ENCODE data around the gene KCNJ18. TPM values are rescaled to one million over a fixed set of nuclear protein-coding genes. Genes with fewer than 3 reads are reported as not detected.
A peak's percentile ranks its signal among the peaks of the same experiment; 100 is the strongest.
"Not testable (repeated sequence)": the region's sequence is repeated elsewhere in the genome, so short reads cannot be mapped to it uniquely, and the experiment has no call there.

The KCNJ18 gene
- total RNA-seq, 2 donors from 2014 or later = not detected

GRCh38 chr17:21681576-21681975, 10.7 kb upstream of the KCNJ18 start:
- DNase-seq (ENCODE audit: low spot score) = peak; percentile 40
- intact Hi-C loops (cut with DNase I) = not testable (repeated sequence)

GRCh38 chr17:21682130-21682529, 10.2 kb upstream of the KCNJ18 start:
- DNase-seq (ENCODE audit: low spot score) = peak; percentile 72

GRCh38 chr17:21683142-21683712, 9.1 kb upstream of the KCNJ18 start:
- intact Hi-C loops (cut with DNase I) = not testable (repeated sequence)
- peak; percentile 19 for DNase-seq (ENCODE audit: low spot score)

More at GRCh38 chr17:21682130-21682529, 10.2 kb upstream of the KCNJ18 start:
- intact Hi-C loops (cut with DNase I) = not testable (repeated sequence)

DNA sequence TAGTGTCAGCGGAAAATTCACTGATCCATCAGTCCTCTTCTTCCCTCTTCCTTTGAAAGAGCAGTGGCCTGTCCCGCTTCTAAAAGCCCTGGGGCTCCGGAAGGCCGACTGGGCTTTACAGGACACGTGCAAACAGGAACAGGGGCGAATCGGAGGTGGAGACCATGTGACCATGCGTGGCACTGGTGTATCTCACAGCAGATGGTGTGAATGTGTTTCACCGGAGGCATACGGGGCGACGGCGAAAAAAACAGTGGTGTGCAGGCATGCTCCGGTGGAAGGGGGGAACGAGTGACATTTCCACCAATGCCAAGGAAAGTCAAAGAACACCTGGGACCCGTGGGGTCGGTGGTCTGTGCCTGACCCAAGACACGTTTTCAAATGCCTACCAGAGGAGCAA, 8.4 kb upstream of the KCNJ18 start:
- DNase-seq (ENCODE audit: low spot score) = peak; percentile 64
- intact Hi-C loops (cut with DNase I) = not testable (repeated sequence)

DNA sequence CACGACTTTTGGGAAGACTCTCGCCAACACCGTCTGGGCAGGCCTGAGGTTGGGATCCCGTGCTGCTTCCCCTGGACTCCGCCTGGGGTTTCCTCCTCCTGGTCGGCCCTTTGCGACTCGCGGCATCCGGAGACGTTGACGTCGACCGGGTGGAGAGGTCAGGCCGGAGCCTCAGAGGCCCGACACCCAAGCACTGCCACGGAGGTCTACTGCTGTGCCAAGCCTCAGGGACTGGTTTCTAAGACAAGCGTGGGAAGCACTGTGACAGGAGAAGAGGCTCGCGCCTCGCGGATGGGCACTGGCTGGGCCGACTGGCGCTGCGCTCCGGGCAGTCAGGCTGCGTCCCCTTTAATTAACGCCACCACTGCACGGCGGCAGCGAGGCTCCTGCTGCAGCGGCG, 7.9 kb upstream of the KCNJ18 start:
- DNase-seq (ENCODE audit: low spot score) = peak; percentile 51
- intact Hi-C loops (cut with DNase I) = not testable (repeated sequence)

- intact Hi-C loops (cut with DNase I) = not testable (repeated sequence)
- DNase-seq (ENCODE audit: low spot score) = peak; percentile 62
Measured at GRCh38 chr17:21685061-21685795, 7.1 kb upstream of the KCNJ18 start.

DNA sequence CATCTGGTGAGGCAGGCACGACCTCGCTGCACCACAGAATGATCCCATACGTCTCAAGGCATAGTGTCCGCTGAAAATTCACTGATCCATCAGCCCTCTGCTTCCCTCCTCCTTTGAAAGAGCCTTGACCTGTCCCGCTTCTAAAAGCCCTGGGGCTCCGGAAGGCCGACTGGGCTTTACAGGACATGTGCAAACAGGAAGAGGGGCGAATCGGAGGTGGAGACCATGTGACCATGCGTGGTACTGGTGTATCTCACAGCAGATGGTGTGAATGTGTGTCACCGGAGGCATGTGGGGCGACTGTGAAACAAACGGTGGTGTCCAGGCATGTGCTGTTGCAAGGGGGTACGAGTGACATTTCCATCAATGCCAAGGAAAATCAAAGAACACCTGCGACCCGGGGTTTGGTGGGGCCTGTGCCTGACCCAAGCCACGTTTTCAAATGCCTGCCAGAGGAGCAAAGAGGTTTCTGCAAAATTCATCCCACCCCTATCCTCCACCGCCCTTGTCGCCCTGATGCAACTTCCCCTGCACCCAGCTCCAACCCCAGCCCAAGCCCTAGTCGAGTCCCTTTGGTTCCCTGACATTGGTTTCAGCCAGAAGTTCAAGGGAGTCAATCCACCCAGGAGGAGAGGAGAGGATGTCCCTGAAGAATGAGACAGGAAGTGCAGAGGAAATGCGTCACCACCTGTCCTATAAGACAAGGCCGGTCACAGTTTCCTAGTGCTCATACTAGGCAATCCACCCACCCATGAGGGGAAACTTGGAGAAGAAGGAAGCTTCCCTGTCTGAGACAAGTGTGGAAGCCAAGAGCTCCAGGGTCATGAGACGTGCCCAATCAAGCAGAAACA, 5.9 kb upstream of the KCNJ18 start:
- no peak for DNase-seq (ENCODE audit: low spot score)
- intact Hi-C loops (cut with DNase I) = no loop called here

DNA sequence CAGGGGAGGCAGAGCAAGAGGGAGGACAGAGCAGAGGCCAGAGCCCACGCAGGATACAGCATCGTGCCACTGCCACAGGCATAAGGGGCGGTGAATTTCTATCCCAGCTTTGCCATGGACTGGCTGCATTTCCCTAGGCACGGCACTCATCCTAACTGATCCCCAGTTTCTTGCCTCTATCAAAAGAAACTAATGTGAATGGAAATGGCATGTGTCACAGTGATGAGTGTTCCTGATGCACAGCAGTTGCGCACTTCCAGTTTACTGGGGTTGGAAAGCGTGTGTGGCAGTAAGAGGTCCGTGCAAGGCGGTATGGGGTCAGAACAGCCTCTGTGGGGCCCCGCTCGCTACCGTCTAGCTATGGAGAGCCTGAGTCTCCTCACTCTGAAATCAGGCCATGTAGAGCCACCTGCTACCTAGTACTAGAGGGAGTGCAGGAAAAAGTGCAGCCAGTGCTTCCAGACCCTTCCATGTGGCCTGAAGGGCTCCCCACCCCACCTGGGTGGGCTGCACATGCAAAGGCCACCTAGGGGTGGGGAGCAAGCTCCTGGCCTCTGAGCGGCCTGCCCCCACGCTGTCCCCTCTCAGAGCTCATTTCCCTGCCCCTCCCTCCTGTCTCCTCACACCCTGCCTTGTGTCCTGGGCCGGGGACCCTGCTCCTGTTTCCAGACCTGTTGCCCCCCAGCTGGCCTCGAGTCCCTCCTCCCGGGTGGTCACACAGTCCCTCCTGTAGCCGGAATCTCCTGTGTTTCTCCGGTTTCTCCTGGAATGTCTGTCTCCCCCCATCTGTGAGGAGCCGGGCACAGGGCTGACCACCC, 5.0 kb upstream of the KCNJ18 start:
- intact Hi-C loops (cut with DNase I) = no loop called here
- no peak for DNase-seq (ENCODE audit: low spot score)

DNA sequence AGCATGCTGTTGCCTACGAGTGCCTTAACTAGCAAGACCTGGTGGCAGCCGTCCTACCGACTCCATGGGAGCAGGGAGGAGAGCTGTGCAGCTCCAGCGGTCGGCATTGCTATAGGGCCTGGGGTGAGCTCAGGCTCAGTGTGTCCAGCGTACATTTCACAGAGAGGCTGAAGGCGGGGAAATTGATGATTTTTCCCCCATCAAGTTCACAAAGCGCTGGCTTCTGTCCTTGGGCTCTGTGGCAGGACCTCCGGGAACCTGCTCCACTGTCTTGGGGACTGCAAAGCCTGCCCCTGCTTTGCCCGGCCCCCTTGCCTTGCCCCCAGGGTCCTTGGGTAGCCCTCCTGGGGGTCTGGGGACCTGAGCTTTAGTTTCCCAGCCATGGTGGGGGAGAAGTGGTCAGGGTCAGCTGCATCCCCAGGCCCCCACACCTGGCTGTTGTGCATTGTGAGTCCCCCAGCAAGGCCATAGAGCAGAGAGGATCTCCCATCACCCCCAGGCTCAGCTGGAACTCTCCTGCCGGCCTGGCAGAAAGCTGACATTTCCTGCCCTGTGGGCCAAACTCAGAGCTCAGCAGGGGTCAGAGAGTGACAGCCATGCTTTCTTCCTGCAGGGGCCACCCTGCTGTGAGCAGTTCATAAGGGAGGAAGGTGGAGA, 3.9 kb upstream of the KCNJ18 start:
- intact Hi-C loops (cut with DNase I) = no loop called here
- no peak for DNase-seq (ENCODE audit: low spot score)

- peak; percentile 95 for DNase-seq (ENCODE audit: low spot score)
- intact Hi-C loops (cut with DNase I) = no loop called here
Measured at GRCh38 chr17:21689604-21690003, 2.7 kb upstream of the KCNJ18 start.

DNA sequence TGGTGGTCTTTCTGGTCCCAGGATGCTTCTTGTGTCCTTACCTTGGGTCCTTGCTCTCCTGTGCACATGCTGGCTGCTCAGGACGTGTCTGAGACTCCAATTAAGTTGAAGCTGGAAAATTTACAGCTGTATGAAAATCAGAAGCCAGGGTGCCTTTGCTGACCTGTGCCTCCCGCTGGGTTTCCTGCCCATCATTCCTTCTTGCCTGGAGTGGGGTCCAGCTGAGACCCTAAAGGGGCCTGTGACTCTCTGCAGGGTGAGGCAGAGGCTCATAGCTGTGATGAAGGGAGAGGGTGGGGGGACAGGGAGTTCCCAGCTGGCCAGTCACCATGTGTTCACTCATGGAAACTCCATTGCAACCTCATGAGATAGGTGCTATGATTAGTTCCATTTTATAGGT, 1.5 kb upstream of the KCNJ18 start:
- intact Hi-C loops (cut with DNase I); DNase-seq (ENCODE audit: low spot score): not testable (repeated sequence)

- intact Hi-C loops (cut with DNase I) = not testable (repeated sequence)
Measured at GRCh38 chr17:21691481-21691880, 842 bp upstream of the KCNJ18 start.

GRCh38 chr17:21692704-21693065, 362 bp downstream of the KCNJ18 start:
- intact Hi-C loops (cut with DNase I); DNase-seq (ENCODE audit: low spot score): not testable (repeated sequence)

More at GRCh38 chr17:21691481-21691880, 842 bp upstream of the KCNJ18 start:
- not testable (repeated sequence) for DNase-seq (ENCODE audit: low spot score)

DNA sequence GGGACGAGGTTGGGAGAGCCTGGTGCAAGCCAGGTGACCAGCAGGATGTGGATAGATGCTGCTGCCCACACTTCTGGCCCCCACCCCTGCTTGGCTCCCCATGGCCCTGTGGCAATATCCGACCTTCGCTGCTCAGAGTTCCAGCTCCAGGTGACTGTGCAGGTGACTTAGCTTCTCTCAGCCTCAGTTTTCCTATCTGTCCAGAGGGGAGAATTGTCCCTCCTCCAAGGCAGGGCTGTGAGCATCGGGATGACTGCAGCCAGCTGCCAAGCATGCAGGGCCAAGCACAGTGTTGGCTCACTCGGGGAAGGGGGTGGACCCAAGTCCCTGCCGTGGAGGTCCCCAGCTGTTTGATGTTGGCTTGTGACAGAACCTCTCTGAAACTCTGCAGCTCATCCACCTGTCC, 1.1 kb downstream of the KCNJ18 start:
- intact Hi-C loops (cut with DNase I) = not testable (repeated sequence)
- DNase-seq (ENCODE audit: low spot score) = peak; percentile 65

DNA sequence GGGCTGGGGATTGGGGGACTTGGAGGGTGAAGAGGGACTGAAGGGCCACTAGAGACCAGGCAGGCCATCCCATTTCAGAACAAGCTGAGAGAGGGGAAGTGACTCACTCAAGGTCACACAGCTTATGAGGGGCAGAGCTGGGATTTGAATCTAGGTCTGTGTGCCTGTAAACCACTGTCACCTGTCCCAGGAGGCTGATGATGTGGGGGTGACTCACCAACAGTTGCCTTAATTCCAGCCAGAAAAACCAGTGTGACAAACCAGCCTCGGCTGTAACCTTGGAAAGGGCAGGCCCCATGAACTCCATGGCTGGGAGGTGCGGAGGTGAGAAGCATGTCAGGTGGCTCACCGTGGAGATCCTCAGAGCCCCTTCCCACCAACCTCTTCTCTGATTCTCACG, 1.6 kb downstream of the KCNJ18 start:
- intact Hi-C loops (cut with DNase I) = not testable (repeated sequence)
- peak; percentile 28 for DNase-seq (ENCODE audit: low spot score)

DNA sequence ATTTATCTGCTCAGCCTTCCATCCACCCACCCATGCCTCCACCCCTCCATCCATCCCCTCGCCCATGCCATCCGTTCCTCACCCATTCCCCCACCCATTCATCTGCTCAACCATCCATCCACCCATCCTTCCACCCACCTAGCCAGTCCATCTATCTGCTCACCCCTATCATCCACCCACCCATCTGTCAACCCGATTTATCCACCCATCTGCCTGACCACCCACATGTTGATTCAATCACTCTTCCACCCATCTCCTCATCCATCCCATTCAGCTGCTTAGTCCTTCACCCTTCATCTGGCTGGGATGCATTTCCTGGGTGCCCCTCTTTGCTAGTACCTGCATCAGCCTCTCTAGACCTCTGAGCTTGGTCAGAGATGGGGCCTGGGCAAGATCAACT, 3.9 kb downstream of the KCNJ18 start:
- intact Hi-C loops (cut with DNase I) = not testable (repeated sequence)

GRCh38 chr17:21696842-21697507, 4.7 kb downstream of the KCNJ18 start:
- DNase-seq (ENCODE audit: low spot score) = peak; percentile 41
- intact Hi-C loops (cut with DNase I) = not testable (repeated sequence)

More for the DNA sequence above, 3.9 kb downstream of the KCNJ18 start:
- DNase-seq (ENCODE audit: low spot score) = not testable (repeated sequence)

DNA sequence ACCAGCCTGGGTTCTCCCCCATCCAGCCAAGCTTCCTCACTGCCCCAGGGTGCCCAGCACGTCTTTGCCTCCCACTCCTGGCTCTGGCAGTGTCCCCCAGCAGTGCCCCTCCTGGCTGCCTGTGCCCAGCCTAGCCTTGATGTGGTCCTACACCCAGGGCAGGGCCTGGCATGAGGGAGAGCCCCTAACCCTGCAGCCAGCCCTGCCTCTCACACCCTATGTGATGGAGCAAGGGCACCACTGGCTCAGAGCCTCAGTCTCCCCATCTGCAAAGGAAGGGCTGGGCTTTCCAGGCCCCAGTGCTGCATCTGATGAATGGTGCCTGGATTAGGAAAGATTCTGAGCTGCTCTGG, 5.2 kb downstream of the KCNJ18 start:
- peak; percentile 75 for DNase-seq (ENCODE audit: low spot score)
- intact Hi-C loops (cut with DNase I) = not testable (repeated sequence)
